Erythroblast (primary cell): ENCODE measurements around the gene TPT1.
A peak's percentile ranks its signal among the peaks of the same experiment; 100 is the strongest.

Experiments
- DNase-seq, 2 experiments: peaks; one replicate each; lab custom pipeline; 2025; lab: John Stamatoyannopoulos, UW
- GATA1 ChIP-seq: IDR thresholded peaks from 2 replicates; pipeline ENCODE4 v1.6.1; 2011; ENCODE audit warnings: low read depth, mild to moderate bottlenecking, control low read depth, low read length, moderate library complexity
- POLR2A ChIP-seq: IDR thresholded peaks from 2 replicates; pipeline ENCODE4 v1.6.1; 2011; ENCODE audit warnings: mild to moderate bottlenecking, low read length

TPT1 gene

DNA sequence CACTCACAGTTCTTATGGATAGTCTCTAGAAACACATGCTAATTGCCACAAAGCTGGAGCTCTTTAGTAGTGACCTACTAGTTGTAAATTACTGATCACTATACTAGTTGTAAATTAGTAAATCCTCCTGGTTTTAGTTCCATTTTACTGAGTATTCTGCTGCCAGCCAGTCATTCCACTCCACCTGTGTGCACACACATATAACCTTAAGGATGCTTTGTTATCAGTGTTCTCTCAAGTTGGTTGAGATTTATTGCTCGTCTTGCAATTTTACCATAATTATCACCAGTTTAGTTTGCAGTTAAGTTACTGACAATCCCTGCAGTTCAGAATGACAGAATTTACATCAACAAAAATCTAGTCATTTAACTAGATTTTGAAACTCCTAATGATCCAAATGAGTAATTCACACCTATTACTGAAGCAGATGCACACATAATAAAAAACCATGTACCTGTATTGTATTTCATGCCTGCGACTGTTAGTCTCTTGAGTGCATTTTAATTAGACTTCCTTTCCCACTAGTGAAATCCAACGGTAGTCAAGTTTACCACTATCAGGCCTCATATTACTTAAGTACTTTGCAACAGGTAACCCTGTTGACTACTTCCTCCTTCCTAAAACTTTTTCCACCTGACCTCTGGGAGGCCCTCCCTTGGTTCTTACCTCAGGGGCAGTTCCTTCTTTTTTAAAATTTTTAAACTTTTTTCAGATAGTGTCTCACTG lies 7.6 kb downstream of the TPT1 start:
- no peak for TF ChIP-seq POLR2A
- TF ChIP-seq GATA1, result no peak
- DNase-seq, result no peak

DNA sequence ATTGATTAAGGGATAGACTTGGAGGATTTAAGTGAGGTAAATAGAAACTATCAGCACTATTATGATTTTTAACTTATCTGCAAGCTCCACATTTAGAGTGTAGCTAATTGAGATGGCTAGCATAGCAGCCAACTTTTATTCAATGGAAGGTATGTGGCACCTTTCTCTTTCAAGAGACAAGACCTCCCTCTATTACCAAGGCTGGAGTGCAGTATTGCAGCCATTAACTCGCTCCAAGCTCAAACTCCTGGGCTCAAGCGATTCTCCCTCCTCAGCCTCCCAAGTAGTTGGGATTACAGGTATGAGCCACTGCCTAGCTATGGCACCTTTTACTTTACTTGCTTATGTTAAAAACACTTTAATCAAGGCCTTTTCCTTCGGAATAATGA lies 8.2 kb downstream of the TPT1 start:
- peak; percentile 37 for TF ChIP-seq POLR2A
- TF ChIP-seq GATA1, result no peak
- no peak for DNase-seq

DNA sequence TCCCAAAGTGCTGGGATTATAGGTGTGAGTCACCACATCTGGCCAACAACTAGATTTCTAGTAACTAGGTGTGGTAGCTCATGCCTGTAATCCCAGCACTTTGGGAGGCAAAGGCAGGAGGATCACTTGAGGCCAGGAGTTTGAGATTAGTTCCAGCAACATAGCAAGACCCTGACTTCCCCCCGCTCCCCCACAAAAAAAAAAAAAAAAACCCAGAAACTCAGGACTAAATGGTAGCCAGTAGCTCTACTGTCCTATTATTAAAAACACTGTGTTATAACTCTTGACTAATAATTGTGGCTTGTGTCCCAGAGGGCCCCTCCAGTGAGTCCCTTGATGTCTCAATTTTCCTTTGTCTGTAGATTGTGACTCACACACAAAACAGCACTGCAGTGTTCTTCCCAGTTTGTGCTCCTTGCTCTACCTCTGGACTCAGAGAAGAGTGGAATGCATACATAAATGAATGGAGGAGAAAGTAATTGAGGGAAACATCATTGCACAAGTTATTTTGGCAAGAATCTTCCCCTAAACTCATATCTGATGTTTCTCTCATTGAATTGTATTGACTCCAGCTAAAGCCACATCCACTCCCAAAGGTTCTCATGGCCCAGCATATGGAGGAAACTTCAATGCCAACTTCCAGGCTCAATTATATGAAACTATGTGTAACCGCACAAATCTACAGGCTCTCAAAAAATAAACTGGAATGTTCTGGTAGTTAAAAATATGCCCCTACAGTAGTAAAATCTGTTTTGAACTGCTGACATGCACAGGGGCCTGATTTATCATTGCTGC lies 8.8 kb downstream of the TPT1 start:
- DNase-seq, result peak in 1 of 2 experiments; percentile 32

DNA sequence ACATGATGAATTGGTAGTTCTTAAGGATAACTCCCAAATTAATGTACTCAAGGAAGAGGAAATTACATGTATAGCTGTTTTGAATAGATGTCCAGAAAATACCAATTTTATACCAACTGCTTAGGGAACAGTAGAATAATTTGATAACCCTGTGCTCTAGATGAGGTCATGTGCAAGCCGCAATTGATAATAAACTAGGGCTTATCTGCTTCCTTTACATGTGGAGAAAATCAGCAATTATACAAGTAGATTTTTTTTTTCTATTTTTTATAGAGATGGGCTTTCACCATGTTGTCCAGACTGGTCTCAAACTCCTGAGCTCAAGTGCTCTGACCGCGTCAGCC lies 9.3 kb downstream of the TPT1 start:
- no peak for DNase-seq

More for the DNA sequence above, 8.8 kb downstream of the TPT1 start:
- TF ChIP-seq GATA1, result no peak
- TF ChIP-seq POLR2A, result peak; percentile 33

GRCh38 chr13:45331123-45331619 lies 9.8 kb downstream of the TPT1 start:
- peak; percentile 52 for TF ChIP-seq POLR2A
- TF ChIP-seq GATA1, result no peak
- no peak for DNase-seq

More for the DNA sequence above, 9.3 kb downstream of the TPT1 start:
- no peak for TF ChIP-seq GATA1
- no peak for TF ChIP-seq POLR2A

DNA sequence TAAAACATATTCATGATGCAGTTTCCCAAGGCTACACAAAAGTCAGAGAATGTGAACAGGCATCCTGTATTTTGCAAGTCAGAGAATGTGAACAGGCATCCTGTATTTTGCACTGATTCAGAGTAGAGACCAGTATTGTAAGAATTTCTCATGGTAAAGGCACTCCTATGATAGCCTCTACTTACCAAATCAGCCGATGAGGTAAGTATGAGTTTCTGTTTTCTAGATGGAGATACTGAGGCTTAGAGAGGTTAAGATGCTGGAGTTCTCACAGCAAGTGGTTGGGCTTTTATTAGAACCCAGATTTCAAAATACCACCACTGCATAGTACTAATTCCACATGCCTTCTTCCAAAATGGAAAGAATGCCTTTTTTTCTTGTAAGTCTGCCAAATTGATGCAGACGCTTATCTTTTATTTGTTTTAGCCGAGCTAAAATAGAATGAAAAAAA lies 12.3 kb downstream of the TPT1 start:
- TF ChIP-seq GATA1 (no peak), POLR2A (no peak)
- no peak for DNase-seq

GRCh38 chr13:45327253-45327955 lies 13.6 kb downstream of the TPT1 start:
- no peak for DNase-seq
- TF ChIP-seq POLR2A (no peak), GATA1 (no peak)

GRCh38 chr13:45325806-45326205 lies 15.2 kb downstream of the TPT1 start:
- TF ChIP-seq POLR2A (no peak), GATA1 (no peak)
- DNase-seq, result no peak

- no peak for TF ChIP-seq GATA1
- no peak for DNase-seq
Observed at GRCh38 chr13:45320876-45321629, 19.9 kb downstream of the TPT1 start.

GRCh38 chr13:45316996-45317395 lies 24.0 kb downstream of the TPT1 start:
- DNase-seq, result no peak

DNA sequence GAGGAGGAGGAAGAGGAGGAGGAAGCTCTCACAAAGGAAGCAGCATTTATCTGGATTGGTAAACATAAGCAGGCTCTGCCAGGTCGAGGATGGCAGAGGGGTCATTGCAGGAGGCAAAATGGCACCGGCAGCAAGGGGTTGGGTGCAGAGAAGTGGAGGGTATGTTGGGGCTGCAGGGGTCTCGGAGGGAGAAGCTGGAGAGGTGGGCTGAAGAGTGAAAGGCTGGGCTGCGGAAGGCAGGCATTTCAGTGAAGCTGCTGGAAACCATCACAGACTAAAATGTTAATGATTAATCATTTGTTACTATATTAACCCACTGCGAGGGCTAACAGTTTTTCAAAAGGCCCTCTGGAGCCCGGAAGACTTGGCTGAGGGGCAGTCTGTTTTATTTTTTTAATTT lies 24.6 kb downstream of the TPT1 start:
- no peak for TF ChIP-seq GATA1
- no peak for TF ChIP-seq POLR2A
- no peak for DNase-seq

More at GRCh38 chr13:45316996-45317395, 24.0 kb downstream of the TPT1 start:
- TF ChIP-seq GATA1, result no peak
- TF ChIP-seq POLR2A, result no peak

DNA sequence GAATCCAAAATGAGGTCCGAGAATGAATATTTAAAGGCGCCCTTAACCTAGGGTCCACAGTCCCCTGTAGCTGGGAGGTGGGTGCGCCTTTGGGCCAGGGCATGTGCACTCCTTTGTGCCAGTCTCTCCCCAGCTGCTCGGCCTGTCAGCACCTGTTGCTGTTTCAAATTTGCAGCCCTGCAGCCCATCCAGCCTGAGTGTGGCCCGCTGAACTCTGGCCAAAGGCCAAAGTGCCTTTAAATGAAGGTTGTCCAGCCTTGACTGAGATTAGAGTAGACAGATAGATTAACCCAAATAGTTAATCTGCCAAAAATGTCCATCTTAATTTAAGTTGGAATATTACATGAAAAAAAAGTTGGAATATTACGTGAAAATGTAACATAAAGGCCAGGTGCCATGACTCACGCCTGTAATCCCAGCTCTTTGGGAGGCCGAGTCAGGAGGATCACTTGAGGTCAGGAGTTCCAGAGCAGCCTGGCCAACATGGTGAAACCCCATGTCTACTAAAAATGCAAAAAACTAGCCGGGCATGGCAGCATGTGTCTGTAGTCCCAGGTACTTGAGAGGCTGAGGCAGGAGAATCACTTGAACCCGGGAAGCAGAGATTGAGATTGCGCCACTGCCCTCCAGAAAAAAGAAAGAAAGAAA lies 25.3 kb downstream of the TPT1 start:
- TF ChIP-seq POLR2A (no peak), GATA1 (no peak)
- DNase-seq, result no peak
